Suprapubic skin (tissue), 4 donors: ENCODE data around the gene KCND3. TPM values are rescaled to one million over a fixed set of nuclear protein-coding genes. Genes with fewer than 3 reads are reported as not detected.

ENCODE experiments used
- DNase-seq, 2 donors: peaks; one replicate each; pipeline ENCODE4 v3.0.0-alpha.2; 2019; ENCODE audit warnings: low spot score in 2 of 2
- H3K27ac ChIP-seq: fragments of 200-600 bp; sonication (generic); one replicate; pipeline ENCODE4 v1.5.1; 2019
- H3K27me3 ChIP-seq: fragments of 200-600 bp; sonication (generic); one replicate; pipeline ENCODE4 v1.5.1; 2019
- H3K36me3 ChIP-seq: fragments of 200-600 bp; sonication (generic); one replicate; pipeline ENCODE4 v1.5.1; 2019
- H3K4me1 ChIP-seq: fragments of 200-600 bp; sonication (generic); one replicate; pipeline ENCODE4 v1.5.1; 2019
- H3K4me3 ChIP-seq: fragments of 200-600 bp; sonication (generic); one replicate; pipeline ENCODE4 v1.5.1; 2019; ENCODE audit warnings: mild to moderate bottlenecking
- H3K9me3 ChIP-seq: fragments of 200-600 bp; sonication (generic); one replicate; pipeline ENCODE4 v1.5.1; 2019
- EP300 ChIP-seq: sonication (generic); formaldehyde crosslinking; IDR thresholded peaks from one replicate; pipeline ENCODE4 v1.6.1; 2017; ENCODE audit warnings: antibody characterized with exemption
- POLR2A ChIP-seq, 2 donors: fragments of 450-650 bp; IDR thresholded peaks; one replicate each; pipeline ENCODE4 v1.6.1; 2017; ENCODE audit warnings: antibody characterized with exemption in 2 of 2, mild to moderate bottlenecking in 2 of 2, moderate library complexity in 2 of 2
- POLR2AphosphoS5 ChIP-seq, 3 donors: sonication (generic); formaldehyde crosslinking; IDR thresholded peaks; one replicate each; pipeline ENCODE4 v1.6.1; 2017; ENCODE audit warnings: antibody characterized with exemption in 3 of 3
- WGBS: methylation state at CpG from one replicate; pipeline ENCODE4 v1.1.5; 2018; 5-methylcytosine and 5-hydroxymethylcytosine counted together
- total RNA-seq, 4 donors: library from RNA; depleted of rRNA; stranded (reverse); fragments of >200 nt; gene quantifications; one replicate each; pipeline ENCODE4 v1.1.0, GENCODE V29; 2016
- TF ChIP-seq, protein P1 (sequence below), 2 donors: fragments of 200-600 bp in 1 of 2; fragments of 450-650 bp in 1 of 2; sonication (generic) in 1 of 2; IDR thresholded peaks; one replicate each; pipeline ENCODE4 v1.5.1; 2016 to 2019; ENCODE audit warnings: antibody characterized with exemption in 2 of 2, mild to moderate bottlenecking in 1 of 2, moderate library complexity in 1 of 2

The KCND3 gene
- total RNA-seq, 4 donors from 2014 or later, result 6.8 to 11.4 (median 10.2) TPM

DNA sequence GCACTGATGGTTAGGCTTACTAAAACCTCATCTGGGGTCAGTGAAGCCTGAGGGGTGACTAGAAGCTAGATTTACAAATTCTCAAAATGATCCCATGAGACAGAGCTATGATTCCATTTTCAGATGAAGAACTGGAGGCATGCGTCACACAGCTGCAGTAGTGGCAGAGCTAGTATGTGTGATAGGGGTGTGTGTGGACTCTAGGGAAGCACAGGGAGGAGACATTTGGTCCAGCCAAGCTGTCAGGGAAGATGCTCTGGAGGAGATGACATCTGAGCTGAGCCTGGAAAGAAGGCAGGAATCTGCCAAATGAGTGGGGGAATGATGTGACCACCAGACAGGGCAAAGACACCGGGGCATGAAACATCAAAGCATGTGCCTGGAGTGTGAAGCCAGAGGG lies 12.0 kb upstream of the KCND3 start:
- H3K36me3 ChIP-seq, result no peaks in the 10 kb centered on the region
- no peaks in the 10 kb centered on the region for H3K4me1 ChIP-seq
- no peak for DNase-seq
- H3K9me3 ChIP-seq, result no peaks in the 10 kb centered on the region
- peaks cover 14% of the 10 kb centered on the region for H3K27me3 ChIP-seq
- TF ChIP-seq POLR2A (IDR thresholded peaks at IDR 0.05), result no peak
- TF ChIP-seq, protein P1, sequence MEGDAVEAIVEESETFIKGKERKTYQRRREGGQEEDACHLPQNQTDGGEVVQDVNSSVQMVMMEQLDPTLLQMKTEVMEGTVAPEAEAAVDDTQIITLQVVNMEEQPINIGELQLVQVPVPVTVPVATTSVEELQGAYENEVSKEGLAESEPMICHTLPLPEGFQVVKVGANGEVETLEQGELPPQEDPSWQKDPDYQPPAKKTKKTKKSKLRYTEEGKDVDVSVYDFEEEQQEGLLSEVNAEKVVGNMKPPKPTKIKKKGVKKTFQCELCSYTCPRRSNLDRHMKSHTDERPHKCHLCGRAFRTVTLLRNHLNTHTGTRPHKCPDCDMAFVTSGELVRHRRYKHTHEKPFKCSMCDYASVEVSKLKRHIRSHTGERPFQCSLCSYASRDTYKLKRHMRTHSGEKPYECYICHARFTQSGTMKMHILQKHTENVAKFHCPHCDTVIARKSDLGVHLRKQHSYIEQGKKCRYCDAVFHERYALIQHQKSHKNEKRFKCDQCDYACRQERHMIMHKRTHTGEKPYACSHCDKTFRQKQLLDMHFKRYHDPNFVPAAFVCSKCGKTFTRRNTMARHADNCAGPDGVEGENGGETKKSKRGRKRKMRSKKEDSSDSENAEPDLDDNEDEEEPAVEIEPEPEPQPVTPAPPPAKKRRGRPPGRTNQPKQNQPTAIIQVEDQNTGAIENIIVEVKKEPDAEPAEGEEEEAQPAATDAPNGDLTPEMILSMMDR (IDR thresholded peaks at IDR 0.05), result no peak
- no peak for TF ChIP-seq POLR2AphosphoS5 (IDR thresholded peaks at IDR 0.05)
- TF ChIP-seq EP300, result no peak
- H3K4me3 ChIP-seq, result no peak overlapping the region
- 57% methylated on average over 2 of the region's 2 CpGs for WGBS
- H3K27ac ChIP-seq, result no peak overlapping the region

DNA sequence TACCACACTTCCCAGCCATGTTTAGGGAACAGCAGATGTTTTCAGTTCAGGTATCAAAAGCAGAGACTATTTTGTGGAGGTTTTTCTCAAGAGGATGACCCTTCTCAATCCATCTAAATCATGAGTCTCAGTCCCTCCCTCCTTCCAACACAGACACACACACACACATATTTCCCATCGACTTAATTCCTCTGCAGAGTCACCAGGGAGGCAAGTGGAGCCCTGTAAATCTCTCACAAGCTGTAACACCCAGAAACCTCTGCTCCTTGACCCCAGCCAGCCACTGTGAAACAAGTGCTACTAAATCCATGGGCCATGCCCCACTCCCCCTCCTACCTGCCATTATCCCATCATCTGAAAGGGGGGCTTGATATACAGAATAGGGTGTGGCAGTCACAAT lies 10.6 kb upstream of the KCND3 start:
- Histone ChIP-seq H3K27me3 (peaks cover 14% of the 10 kb centered on the region), H3K9me3 (no peaks in the 10 kb centered on the region), H3K36me3 (no peaks in the 10 kb centered on the region), H3K27ac (no peak overlapping the region), H3K4me1 (no peaks in the 10 kb centered on the region), H3K4me3 (no peak overlapping the region)
- TF ChIP-seq, protein P1 (IDR thresholded peaks at IDR 0.05), result no peak
- WGBS, result 40% methylated on average over 1 of the region's 1 CpG
- no peak for DNase-seq

DNA sequence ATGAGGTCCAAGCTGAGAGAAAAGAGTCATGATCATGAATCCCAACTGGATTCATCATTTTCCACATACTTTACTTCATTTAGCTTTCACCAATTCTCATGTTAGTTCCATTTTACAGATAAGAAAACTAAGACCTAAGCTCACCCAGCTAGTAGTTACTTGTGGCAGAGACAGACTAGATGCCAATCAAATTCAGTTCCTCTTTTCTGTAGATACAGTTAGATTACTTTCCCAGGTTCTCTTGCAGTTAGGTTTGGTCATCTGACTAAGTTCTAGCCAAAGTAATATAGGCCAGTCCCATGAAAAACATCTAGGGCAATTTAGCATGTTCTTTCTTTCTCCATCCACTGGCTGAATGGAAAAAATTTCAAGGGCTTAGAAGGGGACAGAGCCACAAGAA lies 8.9 kb upstream of the KCND3 start:
- H3K4me1 ChIP-seq, result no peaks in the 10 kb centered on the region
- H3K27me3 ChIP-seq, result peaks cover 14% of the 10 kb centered on the region
- H3K4me3 ChIP-seq, result no peak overlapping the region
- no peaks in the 10 kb centered on the region for H3K9me3 ChIP-seq
- TF ChIP-seq POLR2A (IDR thresholded peaks at IDR 0.05), result no peak
- TF ChIP-seq, protein P1 (IDR thresholded peaks at IDR 0.05), result no peak
- no peak for TF ChIP-seq POLR2AphosphoS5 (IDR thresholded peaks at IDR 0.05)
- no peak for TF ChIP-seq EP300
- no peak overlapping the region for H3K27ac ChIP-seq
- no peak for DNase-seq
- no peaks in the 10 kb centered on the region for H3K36me3 ChIP-seq

DNA sequence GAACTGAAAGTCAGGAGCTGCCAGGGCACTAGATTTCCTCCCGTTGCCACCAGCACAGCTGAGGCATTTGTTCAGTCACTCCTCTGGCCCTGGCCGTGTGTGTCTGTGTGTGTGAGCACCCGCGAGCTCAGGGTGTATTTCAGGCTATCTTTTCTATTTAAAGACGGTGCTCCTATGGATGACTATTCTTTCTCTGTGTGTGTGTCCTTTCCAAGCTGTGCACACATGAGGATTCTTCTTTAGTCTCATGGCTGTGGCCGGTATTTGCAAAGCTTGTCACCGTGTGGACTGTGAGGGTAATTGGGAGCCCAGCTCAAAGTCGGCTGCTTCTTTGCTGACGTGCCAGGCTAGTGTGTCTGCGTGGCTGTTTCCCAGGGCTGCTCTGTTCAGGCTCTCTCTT lies 3.0 kb upstream of the KCND3 start:
- no peak overlapping the region for H3K27ac ChIP-seq
- H3K4me3 ChIP-seq, result no peak overlapping the region
- DNase-seq, result no peak
- H3K9me3 ChIP-seq, result no peaks in the 10 kb centered on the region
- 70% methylated on average over 6 of the region's 10 CpGs for WGBS
- no peaks in the 10 kb centered on the region for H3K36me3 ChIP-seq
- H3K4me1 ChIP-seq, result peaks cover 31% of the 10 kb centered on the region
- H3K27me3 ChIP-seq, result peaks cover 6% of the 10 kb centered on the region
- TF ChIP-seq, protein P1 (IDR thresholded peaks at IDR 0.05), result no peak
- TF ChIP-seq POLR2AphosphoS5 (IDR thresholded peaks at IDR 0.05) (no peak), EP300 (no peak), POLR2A (IDR thresholded peaks at IDR 0.05) (no peak)

DNA sequence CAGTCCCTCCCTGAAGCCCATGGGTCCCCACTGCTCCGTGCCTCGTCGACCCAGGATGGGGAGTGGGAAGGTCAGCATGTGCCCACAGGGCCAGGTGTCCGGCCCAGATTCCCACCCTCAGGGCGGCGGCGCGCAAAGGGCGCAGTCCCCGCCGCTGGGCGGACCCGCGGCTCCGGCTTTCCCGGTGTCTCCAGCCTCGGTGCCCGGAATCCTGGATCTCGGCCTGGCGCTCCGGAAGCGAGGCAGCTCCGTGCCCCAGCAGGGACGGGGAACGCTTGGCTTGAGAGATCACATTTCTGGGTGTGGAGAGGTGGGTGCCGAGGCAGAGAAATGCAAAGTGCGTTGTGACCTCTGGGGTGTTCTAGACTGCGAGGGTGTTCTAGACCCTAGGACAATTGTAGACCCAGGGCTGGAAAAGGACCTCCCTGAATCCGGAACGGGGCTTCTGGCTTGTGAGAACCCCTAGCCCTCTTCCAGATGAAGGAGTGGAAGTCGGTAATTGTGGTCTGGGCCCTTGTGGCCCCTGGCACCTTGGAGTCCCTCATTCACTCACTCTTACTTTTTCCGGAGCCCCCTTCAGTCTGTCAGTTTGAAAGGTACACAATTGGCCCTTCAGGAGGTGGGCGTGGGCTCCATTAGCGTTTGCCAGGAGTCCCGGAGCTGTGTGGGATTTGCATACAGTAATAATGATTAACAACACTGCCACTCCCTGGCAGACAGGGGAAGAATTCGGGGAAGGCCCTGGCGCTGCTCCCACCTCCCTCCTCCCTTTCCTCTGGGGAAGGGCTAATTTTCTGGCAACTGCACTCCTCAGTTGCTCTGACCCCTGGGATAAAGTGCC lies 1.6 kb upstream of the KCND3 start:
- Histone ChIP-seq H3K4me3 (peak overlapping the region; percentile 80), H3K27me3 (peaks cover 6% of the 10 kb centered on the region), H3K27ac (peak overlapping the region; percentile 25), H3K4me1 (peaks cover 32% of the 10 kb centered on the region), H3K36me3 (no peaks in the 10 kb centered on the region), H3K9me3 (no peaks in the 10 kb centered on the region)
- TF ChIP-seq, protein P1 (IDR thresholded peaks at IDR 0.05), result peak in 1 of 2 donors; percentile 24
- TF ChIP-seq POLR2AphosphoS5 (IDR thresholded peaks at IDR 0.05), result no peak
- 0% methylated on average over 29 of the region's 37 CpGs for WGBS
- peak in 1 of 2 donors; percentile 77 for DNase-seq
